RCC 7860 (cell line): ENCODE measurements around the gene ZBTB12.

Experiments used
- DNase-seq: peaks from one replicate; pipeline ENCODE4 v3.0.0-alpha.2; 2015; ENCODE audit warnings: low spot score
- FAIRE-seq: peaks from 2 replicates; lab custom pipeline; 2012; peaks lifted over from hg19 to GRCh38; lab: Jason Lieb, UNC

The ZBTB12 gene

GRCh38 chr6:31899215-31899614 is 2.7 kb downstream of the ZBTB12 start:
- DNase-seq: no peak
- FAIRE-seq: no peak

DNA sequence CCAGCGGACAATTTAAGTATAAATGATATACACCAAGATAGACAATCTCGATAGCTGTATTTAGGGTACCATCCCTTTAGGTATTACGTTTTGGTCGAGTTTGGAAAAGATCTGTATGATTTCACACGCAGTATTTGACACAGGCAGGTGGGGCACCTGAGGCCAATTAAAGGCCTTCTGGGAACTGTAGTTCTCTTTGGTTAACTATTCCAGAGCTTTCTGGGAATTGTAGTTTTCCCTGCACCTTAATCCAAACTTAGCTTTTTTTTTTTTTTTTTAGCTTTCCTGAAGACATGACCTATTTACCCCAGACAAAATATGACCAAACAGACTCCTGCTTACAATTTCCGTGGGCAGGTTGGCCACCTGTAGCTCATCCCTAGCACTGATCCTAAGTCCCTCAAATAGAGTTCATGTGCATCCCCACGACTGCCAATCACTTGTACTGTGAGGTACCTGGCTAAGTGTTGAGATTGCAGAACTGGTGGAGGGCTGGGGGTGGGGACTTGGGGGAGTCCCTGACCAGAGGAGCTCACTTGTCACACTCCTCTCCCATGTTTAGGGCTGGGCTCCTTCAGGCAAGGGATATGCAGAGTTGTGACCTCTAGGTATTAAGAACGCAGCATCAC is 3.4 kb downstream of the ZBTB12 start:
- FAIRE-seq: no peak
- DNase-seq: peak; percentile 12

GRCh38 chr6:31897612-31898382 is 4.1 kb downstream of the ZBTB12 start, which contains the start of gene EHMT2:
EHMT2 (minus strand) TSS chr6:31897698; CDS start chr6:31897677, 21 bp downstream.
- no peak for FAIRE-seq
- DNase-seq: peak; percentile 43

DNA sequence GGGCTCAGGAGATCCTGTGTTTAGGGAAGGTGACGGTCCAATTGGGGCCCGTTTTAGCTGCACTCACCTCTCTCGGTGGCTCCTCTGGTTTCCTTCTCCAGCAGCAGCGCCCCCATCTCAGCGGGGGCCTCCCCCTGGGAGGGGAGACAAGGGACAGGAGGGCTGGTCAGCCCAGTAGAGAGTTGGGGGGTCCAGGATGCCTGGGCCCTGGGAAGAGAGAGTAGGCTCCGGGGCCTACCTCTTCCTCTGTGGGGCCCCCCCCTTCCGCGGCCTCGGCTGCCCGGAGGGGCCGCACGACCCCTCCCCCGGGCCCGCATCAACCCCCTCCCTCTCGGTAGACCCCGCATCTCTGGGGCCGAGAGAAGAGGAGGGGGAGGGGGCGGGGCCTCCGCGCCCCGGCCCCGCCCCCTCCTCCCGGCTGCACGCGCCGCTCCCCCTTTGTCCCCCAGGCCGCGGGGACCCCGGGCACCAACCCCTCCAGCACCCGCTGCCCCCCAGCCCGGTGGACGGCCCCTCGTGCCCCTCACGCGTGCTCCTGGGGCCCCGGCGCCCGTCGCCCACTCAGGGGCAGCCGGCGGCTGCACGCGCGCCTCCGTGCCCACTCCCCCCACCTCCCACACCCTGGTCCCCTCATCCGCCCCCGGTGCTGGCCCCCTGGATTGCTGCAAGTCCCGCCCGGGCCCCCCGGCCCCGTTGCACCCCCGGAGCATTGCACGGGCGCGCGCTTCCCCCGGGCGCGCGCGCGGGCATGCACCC is 4.9 kb downstream of the ZBTB12 start:
- DNase-seq (no peak), FAIRE-seq (no peak)

DNA sequence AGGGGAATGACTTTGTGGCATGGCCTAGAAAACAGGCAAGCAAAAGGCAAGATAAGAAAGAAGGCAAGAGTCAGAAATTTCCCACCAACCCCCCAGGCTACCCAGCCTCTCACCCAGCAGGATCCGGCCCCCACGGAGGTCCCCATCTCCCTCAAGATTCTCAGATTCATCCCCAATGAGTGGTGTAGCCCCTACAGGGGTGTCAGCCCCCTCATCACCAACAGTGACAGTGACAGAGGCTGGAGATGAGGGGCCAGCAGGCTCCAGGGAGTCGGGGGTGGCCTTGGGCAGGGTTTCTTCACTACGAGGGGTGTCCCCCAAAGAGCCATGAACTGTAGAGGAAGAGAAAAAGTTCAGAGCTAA is 5.4 kb downstream of the ZBTB12 start:
- DNase-seq: no peak
- FAIRE-seq: no peak

- no peak for FAIRE-seq
- DNase-seq: no peak
Observed at GRCh38 chr6:31892821-31893220, 9.1 kb downstream of the ZBTB12 start.

- no peak for FAIRE-seq
- DNase-seq: no peak
Observed at GRCh38 chr6:31889331-31889972, 12.4 kb downstream of the ZBTB12 start.

- FAIRE-seq: no peak
- DNase-seq: no peak
Observed at GRCh38 chr6:31888276-31889258, 13.3 kb downstream of the ZBTB12 start.

DNA sequence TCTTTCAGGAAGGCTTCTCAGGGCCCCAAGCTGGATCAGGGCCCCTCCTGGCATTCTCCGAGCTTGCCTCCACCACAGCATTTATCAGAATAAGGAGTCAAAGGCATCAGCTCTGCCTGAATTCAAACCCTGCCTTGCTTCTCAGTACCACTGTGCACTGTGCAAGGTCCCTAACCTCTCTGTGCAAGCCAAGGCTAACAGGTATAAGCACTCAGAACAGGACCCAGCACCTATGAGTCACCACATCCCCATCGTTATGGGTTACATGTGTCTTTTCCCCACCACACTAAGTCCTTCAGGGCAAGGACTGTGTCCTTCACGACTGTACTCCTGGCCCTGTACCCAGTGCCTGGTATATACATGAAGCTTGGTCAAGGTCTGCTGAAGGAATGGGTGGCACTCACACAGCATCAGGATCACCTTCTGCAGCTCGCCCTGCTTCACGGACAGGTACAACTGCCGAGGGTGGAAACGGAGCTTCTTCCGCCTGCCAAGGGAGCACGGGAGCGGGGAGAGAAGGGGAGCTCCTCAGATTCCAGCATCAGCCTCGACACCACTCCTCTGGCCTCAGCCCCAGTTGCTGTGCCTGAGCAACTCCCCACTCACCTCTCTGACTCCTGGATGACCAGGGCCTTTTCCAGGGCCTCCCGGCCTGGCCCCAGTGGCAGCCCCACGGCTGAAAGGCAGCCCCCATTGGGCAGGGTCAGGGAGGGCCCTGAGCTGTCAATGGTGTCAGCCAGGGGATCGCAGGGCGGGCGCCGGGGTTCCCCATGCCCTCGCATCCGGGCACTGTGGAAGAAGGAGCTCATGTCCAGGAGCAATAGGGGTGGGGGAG is 14.5 kb downstream of the ZBTB12 start:
- FAIRE-seq (no peak), DNase-seq (no peak)

DNA sequence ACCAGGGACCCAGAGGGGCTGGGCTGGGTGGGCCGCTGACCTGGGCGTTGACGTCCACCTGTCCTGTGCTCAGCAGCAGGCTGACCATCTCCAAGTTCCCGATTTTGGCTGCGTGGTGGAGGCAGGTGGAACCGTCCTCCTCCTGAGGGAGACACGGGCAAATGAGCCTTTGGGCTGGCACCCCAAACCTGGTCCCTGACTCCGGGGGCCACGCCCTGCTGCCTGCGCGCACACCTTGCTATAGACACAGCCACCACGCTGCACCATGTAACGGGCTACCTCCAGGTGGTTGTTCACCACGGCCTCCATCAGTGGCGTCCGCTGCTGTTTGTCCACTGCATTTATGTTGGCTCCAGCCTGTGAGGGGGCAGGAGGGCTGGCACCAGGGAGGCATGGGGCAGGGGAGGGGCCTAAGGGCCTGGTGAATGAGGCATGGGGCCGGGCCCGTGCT is 15.3 kb downstream of the ZBTB12 start:
- FAIRE-seq: no peak
- DNase-seq: no peak

DNA sequence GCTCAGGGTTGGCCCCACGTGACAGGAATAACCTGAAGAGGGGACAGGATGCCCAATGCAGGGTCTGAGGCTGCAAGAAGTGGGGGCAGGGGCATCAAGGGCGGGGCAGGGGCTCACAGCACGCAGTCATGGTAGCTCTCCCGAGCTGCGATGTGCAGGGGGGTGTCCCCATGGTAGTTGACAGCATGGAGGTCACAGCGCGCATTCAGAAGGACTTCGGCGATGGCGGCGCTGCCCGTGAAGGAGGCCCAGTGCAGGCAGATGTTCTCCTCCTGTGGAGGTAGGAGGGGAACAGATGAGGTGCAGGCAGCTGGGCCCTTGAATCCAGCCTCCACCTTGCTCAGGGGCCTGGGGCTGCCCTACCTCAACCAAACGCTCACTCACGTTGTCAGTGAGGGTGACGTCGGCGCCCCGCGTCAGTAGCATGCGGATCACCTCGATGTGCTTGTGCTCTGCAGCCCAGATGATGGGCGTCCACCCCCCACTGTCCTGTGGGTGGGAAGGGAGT is 17.3 kb downstream of the ZBTB12 start:
- DNase-seq: no peak
- no peak for FAIRE-seq

DNA sequence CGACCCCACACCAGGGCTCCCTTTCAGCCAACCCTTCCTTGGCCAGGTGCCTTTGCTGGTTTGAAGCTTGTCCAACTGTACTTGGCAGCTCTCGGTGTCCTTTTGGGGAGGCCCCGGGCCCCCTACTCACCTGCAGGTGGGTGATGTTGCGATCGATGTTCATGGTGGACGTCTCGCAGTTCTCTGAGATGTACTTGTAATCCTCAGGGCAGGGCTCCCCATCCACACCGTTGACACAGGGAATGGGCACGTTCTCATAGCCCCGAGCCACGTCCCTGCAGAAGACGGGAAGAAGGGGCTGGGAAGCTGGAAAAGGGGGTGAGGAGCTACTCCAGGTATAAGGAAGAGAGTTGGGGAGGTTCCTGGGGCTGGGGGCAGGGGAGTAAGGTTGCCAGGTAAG is 18.2 kb downstream of the ZBTB12 start:
- DNase-seq (no peak), FAIRE-seq (no peak)

- no peak for FAIRE-seq
Observed at GRCh38 chr6:31882344-31882743, 19.5 kb downstream of the ZBTB12 start.

DNA sequence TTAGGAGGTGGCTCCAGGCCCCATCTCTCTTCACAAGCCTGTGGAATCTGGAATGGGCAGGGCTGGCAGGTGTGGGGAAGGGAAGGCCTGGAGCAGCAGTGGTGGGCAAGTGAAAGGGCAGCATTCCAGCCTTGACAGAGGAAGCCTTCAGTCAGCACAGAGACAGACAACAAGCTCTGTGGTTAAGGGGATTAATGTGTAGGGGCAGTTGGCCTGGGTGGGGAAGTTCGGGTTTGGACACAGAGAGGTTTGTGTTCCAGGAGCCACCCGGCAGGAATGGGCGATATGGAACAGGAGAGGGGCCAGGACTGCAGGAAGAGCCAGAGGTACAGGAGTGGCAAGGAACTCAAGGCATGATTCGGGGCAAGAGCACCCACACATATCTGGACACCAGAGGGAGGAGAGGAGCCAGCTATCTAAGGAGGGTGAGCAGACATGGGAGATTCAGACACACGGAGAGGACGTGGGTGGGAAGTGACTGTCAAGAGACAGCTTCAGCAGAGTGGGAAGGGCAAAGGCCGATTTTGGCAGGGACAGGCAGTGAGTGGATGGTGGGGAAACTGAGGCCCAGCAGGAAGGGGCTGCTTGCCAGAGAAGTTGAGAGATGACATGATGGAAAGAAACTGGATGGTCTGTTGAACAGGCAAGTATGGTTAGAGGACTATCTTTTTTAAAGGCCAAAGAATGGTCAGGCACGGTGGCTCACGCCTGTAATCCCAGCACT is 20.6 kb downstream of the ZBTB12 start:
- DNase-seq: no peak
- FAIRE-seq: no peak

More at GRCh38 chr6:31882344-31882743, 19.5 kb downstream of the ZBTB12 start:
- DNase-seq: no peak

DNA sequence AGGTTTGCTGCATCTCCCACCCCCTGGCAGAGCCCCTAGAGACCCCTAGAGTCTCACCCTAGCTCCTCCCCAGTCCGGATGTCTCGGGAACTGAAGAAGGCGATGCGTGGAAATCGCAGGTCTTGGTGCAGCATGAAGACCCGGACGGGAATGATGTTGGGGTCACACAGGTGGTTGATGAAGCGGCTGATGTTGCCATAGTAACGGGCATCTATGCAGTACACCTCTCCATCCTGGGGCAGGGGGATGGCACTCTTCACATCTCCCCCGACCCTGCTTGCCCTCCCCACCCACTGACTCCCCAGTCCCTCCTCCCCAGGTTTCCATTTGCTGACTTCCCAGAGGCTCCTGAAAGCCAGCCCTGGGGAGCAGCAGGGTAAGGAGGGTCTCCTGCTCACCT is 21.3 kb downstream of the ZBTB12 start:
- no peak for FAIRE-seq
- no peak for DNase-seq

DNA sequence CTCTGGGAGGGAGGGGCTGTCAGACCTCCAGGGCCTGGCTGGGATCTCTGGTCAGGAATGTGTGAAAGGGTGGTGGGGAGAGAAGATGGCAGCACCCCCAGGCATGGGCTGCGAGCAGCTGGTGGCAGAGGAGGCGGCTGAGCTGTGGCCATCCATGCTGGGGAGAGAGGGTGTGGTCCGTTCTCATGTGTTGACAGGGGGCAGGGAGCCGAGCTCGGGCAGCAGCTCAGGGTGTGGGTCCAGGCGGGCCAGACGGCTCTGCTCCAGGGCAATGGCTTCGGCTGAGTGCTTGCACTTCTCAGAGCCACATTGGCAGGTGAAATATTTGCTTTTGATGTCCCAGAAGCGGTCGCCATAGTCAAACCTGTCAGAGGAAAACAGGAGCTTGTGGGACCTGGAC is 22.0 kb downstream of the ZBTB12 start:
- no peak for DNase-seq
- no peak for FAIRE-seq

- FAIRE-seq (no peak), DNase-seq (no peak)
Observed at GRCh38 chr6:31879143-31879542, 22.7 kb downstream of the ZBTB12 start.

DNA sequence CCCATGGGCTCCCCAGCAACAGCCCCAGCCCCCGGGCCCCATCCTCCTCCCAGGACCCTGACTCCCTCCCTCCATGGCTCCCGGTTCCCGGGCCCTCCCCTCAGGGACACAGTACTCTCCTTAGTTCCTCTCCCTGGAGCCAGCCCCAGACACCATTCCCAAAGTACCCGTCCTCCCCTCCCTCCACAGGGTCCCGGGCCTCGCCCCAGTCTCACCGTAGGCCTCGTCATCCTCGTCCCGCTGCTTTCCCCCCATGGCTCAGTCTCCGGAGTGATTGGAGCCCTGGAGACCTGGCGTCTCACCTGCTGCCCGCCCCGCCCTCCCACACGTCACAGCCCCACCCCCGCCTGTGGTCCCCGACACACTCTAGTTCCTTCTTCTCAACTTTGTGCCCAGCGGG is 23.2 kb downstream of the ZBTB12 start, which contains the start of gene SLC44A4:
Gene SLC44A4, minus strand, starts transcription at position 272 of the 400 bp plus-strand sequence. Its CDS starts 17 bp downstream, at position 255.
- FAIRE-seq (no peak), DNase-seq (no peak)
